ENCODE measurements around the gene LRP5. TPM values are rescaled to one million over a fixed set of nuclear protein-coding genes. Genes with fewer than 3 reads are reported as not detected.

The LRP5 gene
- total and polyA plus RNA-seq, 9 of the 15 experiments (the other 6 are each of a cell fraction or from before 2014, with no cell fraction given) = 0.48 to 44.2 (median 13.5) TPM

GRCh38 chr11:68297052-68297378 lies 15.4 kb upstream of the LRP5 start:
- H2AFZ ChIP-seq (ENCODE audit: low read depth, low read length) = no peak overlapping the region
- no peaks in the 10 kb centered on the region for H3K36me3 ChIP-seq (ENCODE audit: control insufficient read depth, insufficient read depth, low read length)
- H3K4me3 ChIP-seq = no peak overlapping the region
- no peaks in the 10 kb centered on the region for H3K9me3 ChIP-seq (replicated peaks; ENCODE audit: control insufficient read depth, insufficient read depth, low read depth, low read length)
- FAIRE-seq (no peak), DNase-seq (ENCODE audit: extremely low read depth in 1 of 4, low spot score in 3 of 4) (no peak), ATAC-seq (no peak)
- ChIA-PET POLR2A (interaction anchor here (0.6 to 3.3 kb wide), 6 partner anchors 17 to 474 kb away, joined by 3 to 25 read pairs (median 7); partner anchors contain the start of gene C11orf24), CTCF (ENCODE audit: low intra/inter-chr PET ratio) (interaction anchor here (0.6 to 2.4 kb wide), 3 partner anchors 40 to 288 kb away, joined by 3 to 35 read pairs (median 3); no protein-coding TSS in a partner anchor)
- no TSS peak for BruUV-seq (replicated peaks)
- intact Hi-C loops (cut with micrococcal nuclease) = loop anchor here (1.0 to 5.0 kb wide), 4 partner anchors 40 to 290 kb away; no protein-coding TSS in a partner anchor
- peaks cover 0 to 27% of the 10 kb centered on the region in 2 experiments; a peak in 3 of 5 replicates for H3K4me1 ChIP-seq (replicated peaks in 1 of 2; ENCODE audit: control insufficient read depth in 2 of 2, insufficient read depth in 2 of 2, low read length in 2 of 2)
- 55% methylated on average over 6 of the region's 6 CpGs for WGBS (ENCODE audit: insufficient coverage, low coverage, missing lambda C conversion rate)
- TF ChIP-seq ZNF717 (CRISPR knock-in tag; IDR thresholded peaks at IDR 0.05) (no peak), MEF2A (IDR thresholded peaks at IDR 0.05; ENCODE audit: control insufficient read depth, low read depth, low read length) (no peak)
- no peaks in the 10 kb centered on the region for H3K79me2 ChIP-seq (ENCODE audit: control insufficient read depth, insufficient read depth, low read length)
- peak overlapping the region in 1 of 2 experiments; percentile 52; a peak in 2 of 4 replicates for H3K9ac ChIP-seq (ENCODE audit: insufficient read depth in 1 of 2, low read depth in 2 of 2, low read length in 2 of 2)
- H3K27me3 ChIP-seq (ENCODE audit: control insufficient read depth in 2 of 2, insufficient read depth in 2 of 2, low read length in 2 of 2) = no peaks in the 10 kb centered on the region
- in situ Hi-C loops (cut with MboI) = loop anchor here (5.0 kb wide), 1 partner anchor 40 kb away; no protein-coding TSS in a partner anchor
- no peaks in the 10 kb centered on the region for H3K9me1 ChIP-seq (ENCODE audit: control insufficient read depth, insufficient read depth, low read length)
- H4K20me1 ChIP-seq (replicated peaks; ENCODE audit: control insufficient read depth, insufficient read depth, low read length) = no peaks in the 10 kb centered on the region
- H3K27ac ChIP-seq (ENCODE audit: extremely low read depth, low read depth, low read length) = no peak overlapping the region
- H3K4me2 ChIP-seq (ENCODE audit: insufficient read depth, low read length) = no peak overlapping the region

GRCh38 chr11:68297494-68297811 lies 14.9 kb upstream of the LRP5 start:
- no peak overlapping the region for H3K4me2 ChIP-seq (ENCODE audit: insufficient read depth, low read length)
- no peaks in the 10 kb centered on the region for H3K79me2 ChIP-seq (ENCODE audit: control insufficient read depth, insufficient read depth, low read length)
- H3K27me3 ChIP-seq (ENCODE audit: control insufficient read depth in 2 of 2, insufficient read depth in 2 of 2, low read length in 2 of 2) = no peaks in the 10 kb centered on the region
- peak overlapping the region; percentile 56; the same call in 1 of the 2 replicates for H2AFZ ChIP-seq (ENCODE audit: low read depth, low read length)
- H3K9ac ChIP-seq (ENCODE audit: insufficient read depth in 1 of 2, low read depth in 2 of 2, low read length in 2 of 2) = peak overlapping the region in 1 of 2 experiments; percentile 10; a peak in 1 of 4 replicates
- in situ Hi-C loops (cut with MboI) = loop anchor here (5.0 kb wide), 1 partner anchor 40 kb away; no protein-coding TSS in a partner anchor
- ATAC-seq (no peak), FAIRE-seq (no peak), DNase-seq (ENCODE audit: extremely low read depth in 1 of 4, low spot score in 3 of 4) (no peak)
- no peaks in the 10 kb centered on the region for H3K36me3 ChIP-seq (ENCODE audit: control insufficient read depth, insufficient read depth, low read length)
- no peaks in the 10 kb centered on the region for H3K9me3 ChIP-seq (replicated peaks; ENCODE audit: control insufficient read depth, insufficient read depth, low read depth, low read length)
- 39% methylated on average over 8 of the region's 10 CpGs for WGBS (ENCODE audit: insufficient coverage, low coverage, missing lambda C conversion rate)
- no peak overlapping the region for H3K27ac ChIP-seq (ENCODE audit: extremely low read depth, low read depth, low read length)
- BruUV-seq (replicated peaks) = no TSS peak
- H3K9me1 ChIP-seq (ENCODE audit: control insufficient read depth, insufficient read depth, low read length) = no peaks in the 10 kb centered on the region
- no peaks in the 10 kb centered on the region for H4K20me1 ChIP-seq (replicated peaks; ENCODE audit: control insufficient read depth, insufficient read depth, low read length)
- H3K4me3 ChIP-seq = no peak overlapping the region
- ChIA-PET POLR2A (interaction anchor here (1.0 to 3.3 kb wide), 7 partner anchors 17 to 46 kb away, joined by 3 to 25 read pairs (median 4); partner anchors contain the start of gene C11orf24), CTCF (ENCODE audit: low intra/inter-chr PET ratio) (interaction anchor here (0.6 to 2.4 kb wide), 3 partner anchors 40 to 288 kb away, joined by 3 to 35 read pairs (median 3); no protein-coding TSS in a partner anchor)
- H3K4me1 ChIP-seq (replicated peaks in 1 of 2; ENCODE audit: control insufficient read depth in 2 of 2, insufficient read depth in 2 of 2, low read length in 2 of 2) = peaks cover 1 to 29% of the 10 kb centered on the region in 2 experiments; a peak in 4 of 5 replicates
- intact Hi-C loops (cut with micrococcal nuclease) = loop anchor here (1.0 to 5.0 kb wide), 4 partner anchors 40 to 290 kb away; no protein-coding TSS in a partner anchor
- TF ChIP-seq NRF1 (conservative IDR thresholded peaks at IDR 0.05 in 1 of 2, IDR thresholded peaks at IDR 0.05 in 1 of 2) (peak in 1 of 2 experiments; percentile 12; a peak in 1 of 4 replicates), PKNOX1 (IDR thresholded peaks at IDR 0.05) (peak; percentile 76), ZFX (CRISPR knock-in tag; IDR thresholded peaks at IDR 0.05) (0 out of 2 replicates have a peak, but pooled peaks have one; percentile 29), ETS1 (conservative IDR thresholded peaks at IDR 0.05; ENCODE audit: control insufficient read depth, low read depth, low read length) (0 out of 2 replicates have a peak, but pooled peaks have one; percentile 37), EGR1 (conservative IDR thresholded peaks at IDR 0.05) (peak; percentile 87), GTF2A2 (tag; IDR thresholded peaks at IDR 0.05) (no peak), TRIM25 (IDR thresholded peaks at IDR 0.05; ENCODE audit: borderline replicate concordance) (no peak), ZNF121 (CRISPR knock-in tag; conservative IDR thresholded peaks at IDR 0.05) (no peak), ARID1B (IDR thresholded peaks at IDR 0.05) (0 out of 2 replicates have a peak, but pooled peaks have one; percentile 13)

Measured in K562 (cell line).